A549 (cell line): ENCODE data around the gene EML2. TPM values are rescaled to one million over a fixed set of nuclear protein-coding genes. Genes with fewer than 3 reads are reported as not detected.

Source experiments
- ATAC-seq, 2 experiments: fragments of 200-7000 bp in 1 of 2; fragments of >200 bp in 1 of 2; cut with Nextera tagmentation in 1 of 2; cut with Tn5 transposase in 1 of 2; 3 replicates each; pipeline versions ENCODE4 v1.8.0 to v1.9.1; 2018 to 2020; ENCODE audit warnings: mild to moderate bottlenecking in 1 of 2, moderate library complexity in 1 of 2
- CTCF ChIA-PET: fragments of 300-600 bp; sonication (Branson Sonifier 250); formaldehyde crosslinking; extraction: SDS; loops from one replicate; lab custom pipeline; 2021; ENCODE audit warnings: antibody characterized with exemption, inconsistent platforms; lab: Yijun Ruan, JAX
- POLR2A ChIA-PET: fragments of 350-600 bp; formaldehyde crosslinking; extraction: SDS; loops from one replicate; lab custom pipeline; 2021; ENCODE audit warnings: antibody characterized with exemption, inconsistent platforms; lab: Yijun Ruan, JAX
- DNase-seq, 2 experiments: peaks; one replicate each; pipeline versions ENCODE4 v3.0.0 to v3.0.0-alpha.2; 2011 to 2016; ENCODE audit warnings: low read depth in 1 of 2, low spot score in 1 of 2
- FAIRE-seq: peaks from 2 replicates; lab custom pipeline; 2011; peaks lifted over from hg19 to GRCh38; lab: Jason Lieb, UNC
- H3K27ac ChIP-seq, 2 experiments: fragments of >200 bp; sonication (Bioruptor Twin); formaldehyde crosslinking; 3 replicates each; pipeline ENCODE4 v1.5.1; 2016 to 2017
- H3K4me1 ChIP-seq: fragments of >200 bp; sonication (Bioruptor Twin); formaldehyde crosslinking; 3 replicates; pipeline ENCODE4 v1.6.1; 2016
- H3K4me2 ChIP-seq: fragments of >200 bp; sonication (Bioruptor Twin); formaldehyde crosslinking; 3 replicates; pipeline ENCODE4 v1.6.1; 2016
- H3K4me3 ChIP-seq: fragments of >200 bp; sonication (Bioruptor Twin); formaldehyde crosslinking; 3 replicates; pipeline ENCODE4 v1.5.1; 2016
- H3K9me3 ChIP-seq: fragments of >200 bp; sonication (Bioruptor Twin); formaldehyde crosslinking; 3 replicates; pipeline ENCODE4 v1.6.1; 2016
- CBX8 ChIP-seq: fragments of 200-600 bp; sonication (generic); IDR thresholded peaks from 2 replicates; pipeline ENCODE4 v1.6.1; 2016
- CHD2 ChIP-seq: fragments of 150-350 bp; IDR thresholded peaks from 2 replicates; pipeline ENCODE4 v1.6.1; 2014; ENCODE audit warnings: low read length; ENCODE audit not compliant: partially characterized antibody
- CHD4 ChIP-seq: fragments of 200-600 bp; sonication (generic); IDR thresholded peaks from 2 replicates; pipeline ENCODE4 v1.6.1; 2016; ENCODE audit warnings: antibody characterized with exemption, mild to moderate bottlenecking, borderline replicate concordance
- ESRRA ChIP-seq: fragments of 150-350 bp; IDR thresholded peaks from 2 replicates; pipeline ENCODE4 v1.6.1; 2014; ENCODE audit warnings: mild to moderate bottlenecking, low read length, borderline replicate concordance
- HOXB5 ChIP-seq: fragments of 250-450 bp; sonication (Bioruptor Pico); IDR thresholded peaks from 2 replicates; pipeline ENCODE4 v1.5.0; 2020; ENCODE audit warnings: mild to moderate bottlenecking, moderate library complexity
- MAZ ChIP-seq: fragments of 150-350 bp; IDR thresholded peaks from 2 replicates; pipeline ENCODE4 v1.6.1; 2014; ENCODE audit warnings: antibody characterized with exemption, low read depth, low read length, borderline replicate concordance
- NPAS2 ChIP-seq: fragments of 250-450 bp; sonication (Bioruptor Pico); IDR thresholded peaks from 2 replicates; pipeline ENCODE4 v1.8.0; 2022; ENCODE audit warnings: mild to moderate bottlenecking, moderate library complexity, borderline replicate concordance
- POLR2A ChIP-seq: IDR thresholded peaks from 2 replicates; pipeline ENCODE4 v1.6.1; 2012; ENCODE audit warnings: mild to moderate bottlenecking, low read length
- RNF2 ChIP-seq: fragments of 200-600 bp; sonication (generic); IDR thresholded peaks from 2 replicates; pipeline ENCODE4 v1.6.1; 2016; ENCODE audit warnings: low read depth, mild to moderate bottlenecking, antibody characterized with exemption, moderate library complexity, borderline replicate concordance
- ZNF302 ChIP-seq: fragments of 250-450 bp; sonication (Bioruptor Pico); IDR thresholded peaks from 2 replicates; pipeline ENCODE4 v1.9.0; 2021; ENCODE audit warnings: inconsistent platforms, mild to moderate bottlenecking, moderate library complexity
- WGBS: methylation state at CpG from one replicate; pipeline ENCODE4 v1.1.6; 2017; ENCODE audit errors: missing lambda C conversion rate; 5-methylcytosine and 5-hydroxymethylcytosine counted together
- polyA plus RNA-seq, 4 experiments: library from polyadenylated mRNA; depleted of rRNA in 3 of 4; stranded (reverse); fragments of >200 nt; fragmentation: RNase III in 1 of 4; extraction: RNeasy Plus Mini Kit Qiagen cat#74134 plus additional on column Dnase treatment in 1 of 4; gene quantifications; 2 replicates in 3 of 4; 3 replicates in 1 of 4; pipeline ENCODE4 v1.2.3, GENCODE V29; 2011 to 2017
- TF ChIP-seq, protein P1 (sequence below): fragments of 250-450 bp; sonication (Bioruptor Pico); IDR thresholded peaks from 2 replicates; pipeline ENCODE4 v1.5.0; 2021; ENCODE audit warnings: mild to moderate bottlenecking, moderate library complexity, borderline replicate concordance
- TF ChIP-seq, protein P2 (sequence below): fragments of >200 bp; sonication (Bioruptor Twin); formaldehyde crosslinking; IDR thresholded peaks from 3 replicates; pipeline ENCODE4 v1.5.1; 2016
- TF ChIP-seq, protein P3 (sequence below): IDR thresholded peaks from 2 replicates; pipeline ENCODE4 v1.6.1; 2012
- TF ChIP-seq, protein P4 (sequence below): fragments of 450-650 bp; IDR thresholded peaks from 2 replicates; pipeline ENCODE4 v1.6.1; 2014; ENCODE audit warnings: antibody characterized with exemption
- TF ChIP-seq, protein P5 (sequence below): fragments of >200 bp; sonication (Bioruptor Twin); formaldehyde crosslinking; IDR thresholded peaks from 2 replicates; pipeline ENCODE4 v1.6.1; 2016

The EML2 gene
- polyA plus RNA-seq, 2 of the 4 experiments (the other 2 are of a cell fraction) = 22.7 to 25.9 TPM

DNA sequence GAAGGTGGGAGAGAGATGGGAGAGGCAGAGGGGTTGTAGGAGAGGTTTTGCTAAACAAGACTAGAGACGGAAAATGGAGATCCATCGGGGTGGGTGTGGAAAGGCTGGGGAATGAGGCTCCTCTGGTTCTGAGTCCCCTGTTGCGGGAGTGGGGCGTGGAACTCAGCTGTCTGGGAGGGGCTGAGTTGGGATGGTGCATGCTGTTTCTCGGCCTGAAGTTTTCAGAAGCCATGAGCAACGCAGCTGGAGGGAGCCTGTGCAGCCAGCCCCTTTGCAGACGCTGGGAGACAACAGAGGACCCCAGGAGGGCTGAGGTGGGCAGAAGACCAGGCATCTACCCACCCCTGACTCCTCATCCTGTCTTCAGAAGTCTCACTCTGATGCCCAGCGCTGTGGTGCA is 21.4 kb upstream of the EML2 start:
- 46% methylated on average over 8 of the region's 8 CpGs for WGBS
- DNase-seq = no peak

DNA sequence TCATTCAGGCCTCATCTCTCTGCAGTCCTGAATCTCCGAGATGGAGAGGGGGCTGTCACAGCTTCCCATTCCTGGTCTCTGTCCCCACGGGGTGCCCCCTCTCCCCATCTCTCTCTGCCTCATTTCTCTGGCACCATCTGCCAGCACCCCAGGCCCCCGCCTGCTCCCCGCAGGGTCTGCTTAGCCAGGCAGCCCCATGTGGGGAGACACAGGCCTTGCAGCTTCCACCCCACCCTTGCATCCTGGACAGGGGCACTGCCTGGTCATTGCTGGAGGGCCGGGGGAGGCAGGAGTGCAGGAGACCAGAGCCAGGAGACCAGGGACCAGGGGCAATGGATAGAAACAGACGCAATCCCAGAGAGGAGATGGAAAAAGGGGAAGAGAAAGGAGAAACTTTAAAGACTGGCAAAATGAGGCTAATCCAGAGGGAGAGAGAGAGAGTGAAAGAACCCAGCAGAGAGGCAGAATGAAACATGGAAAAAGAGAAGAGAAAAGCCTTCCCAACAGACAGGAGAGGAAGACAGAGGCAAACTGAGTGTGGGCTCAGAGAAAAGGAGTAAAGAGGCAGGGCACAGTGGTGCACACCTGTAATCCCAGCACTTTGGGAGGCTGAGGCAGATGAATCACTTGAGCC is 20.0 kb upstream of the EML2 start:
- ChIA-PET POLR2A (no interaction called here), CTCF (interaction anchor here (0.6 to 1.1 kb wide), 3 partner anchors 16 to 465 kb away, joined by 3 to 5 read pairs (median 5); no protein-coding TSS in a partner anchor)
- no peak overlapping the region for H3K27ac ChIP-seq
- no peak for DNase-seq
- no peak overlapping the region for H3K4me2 ChIP-seq
- TF ChIP-seq ZNF302 = no peak
- no peak for TF ChIP-seq CHD4
- TF ChIP-seq, protein P1, sequence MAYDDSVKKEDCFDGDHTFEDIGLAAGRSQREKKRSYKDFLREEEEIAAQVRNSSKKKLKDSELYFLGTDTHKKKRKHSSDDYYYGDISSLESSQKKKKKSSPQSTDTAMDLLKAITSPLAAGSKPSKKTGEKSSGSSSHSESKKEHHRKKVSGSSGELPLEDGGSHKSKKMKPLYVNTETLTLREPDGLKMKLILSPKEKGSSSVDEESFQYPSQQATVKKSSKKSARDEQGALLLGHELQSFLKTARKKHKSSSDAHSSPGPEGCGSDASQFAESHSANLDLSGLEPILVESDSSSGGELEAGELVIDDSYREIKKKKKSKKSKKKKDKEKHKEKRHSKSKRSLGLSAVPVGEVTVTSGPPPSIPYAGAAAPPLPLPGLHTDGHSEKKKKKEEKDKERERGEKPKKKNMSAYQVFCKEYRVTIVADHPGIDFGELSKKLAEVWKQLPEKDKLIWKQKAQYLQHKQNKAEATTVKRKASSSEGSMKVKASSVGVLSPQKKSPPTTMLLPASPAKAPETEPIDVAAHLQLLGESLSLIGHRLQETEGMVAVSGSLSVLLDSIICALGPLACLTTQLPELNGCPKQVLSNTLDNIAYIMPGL (CRISPR knock-in tag) = no peak
- TF ChIP-seq NPAS2 = no peak
- H3K4me1 ChIP-seq = no peaks in the 10 kb centered on the region
- no peaks in the 10 kb centered on the region for H3K9me3 ChIP-seq
- FAIRE-seq = no peak
- no peak overlapping the region for H3K4me3 ChIP-seq
- 56% methylated on average over 6 of the region's 6 CpGs for WGBS
- peak; percentile 45 to 60 for ATAC-seq

More for the DNA sequence above, 21.4 kb upstream of the EML2 start:
- TF ChIP-seq, protein P2, sequence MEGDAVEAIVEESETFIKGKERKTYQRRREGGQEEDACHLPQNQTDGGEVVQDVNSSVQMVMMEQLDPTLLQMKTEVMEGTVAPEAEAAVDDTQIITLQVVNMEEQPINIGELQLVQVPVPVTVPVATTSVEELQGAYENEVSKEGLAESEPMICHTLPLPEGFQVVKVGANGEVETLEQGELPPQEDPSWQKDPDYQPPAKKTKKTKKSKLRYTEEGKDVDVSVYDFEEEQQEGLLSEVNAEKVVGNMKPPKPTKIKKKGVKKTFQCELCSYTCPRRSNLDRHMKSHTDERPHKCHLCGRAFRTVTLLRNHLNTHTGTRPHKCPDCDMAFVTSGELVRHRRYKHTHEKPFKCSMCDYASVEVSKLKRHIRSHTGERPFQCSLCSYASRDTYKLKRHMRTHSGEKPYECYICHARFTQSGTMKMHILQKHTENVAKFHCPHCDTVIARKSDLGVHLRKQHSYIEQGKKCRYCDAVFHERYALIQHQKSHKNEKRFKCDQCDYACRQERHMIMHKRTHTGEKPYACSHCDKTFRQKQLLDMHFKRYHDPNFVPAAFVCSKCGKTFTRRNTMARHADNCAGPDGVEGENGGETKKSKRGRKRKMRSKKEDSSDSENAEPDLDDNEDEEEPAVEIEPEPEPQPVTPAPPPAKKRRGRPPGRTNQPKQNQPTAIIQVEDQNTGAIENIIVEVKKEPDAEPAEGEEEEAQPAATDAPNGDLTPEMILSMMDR = no peak
- TF ChIP-seq RNF2 = no peak
- no peak for TF ChIP-seq MAZ
- TF ChIP-seq NPAS2 = no peak
- TF ChIP-seq, protein P3, sequence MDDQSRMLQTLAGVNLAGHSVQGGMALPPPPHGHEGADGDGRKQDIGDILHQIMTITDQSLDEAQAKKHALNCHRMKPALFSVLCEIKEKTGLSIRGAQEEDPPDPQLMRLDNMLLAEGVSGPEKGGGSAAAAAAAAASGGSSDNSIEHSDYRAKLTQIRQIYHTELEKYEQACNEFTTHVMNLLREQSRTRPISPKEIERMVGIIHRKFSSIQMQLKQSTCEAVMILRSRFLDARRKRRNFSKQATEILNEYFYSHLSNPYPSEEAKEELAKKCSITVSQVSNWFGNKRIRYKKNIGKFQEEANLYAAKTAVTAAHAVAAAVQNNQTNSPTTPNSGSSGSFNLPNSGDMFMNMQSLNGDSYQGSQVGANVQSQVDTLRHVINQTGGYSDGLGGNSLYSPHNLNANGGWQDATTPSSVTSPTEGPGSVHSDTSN = no peak
- TF ChIP-seq CBX8 = no peak
- TF ChIP-seq CHD2 = no peak
- TF ChIP-seq, protein P4, sequence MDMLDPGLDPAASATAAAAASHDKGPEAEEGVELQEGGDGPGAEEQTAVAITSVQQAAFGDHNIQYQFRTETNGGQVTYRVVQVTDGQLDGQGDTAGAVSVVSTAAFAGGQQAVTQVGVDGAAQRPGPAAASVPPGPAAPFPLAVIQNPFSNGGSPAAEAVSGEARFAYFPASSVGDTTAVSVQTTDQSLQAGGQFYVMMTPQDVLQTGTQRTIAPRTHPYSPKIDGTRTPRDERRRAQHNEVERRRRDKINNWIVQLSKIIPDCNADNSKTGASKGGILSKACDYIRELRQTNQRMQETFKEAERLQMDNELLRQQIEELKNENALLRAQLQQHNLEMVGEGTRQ = no peak
- TF ChIP-seq ESRRA = no peak
- TF ChIP-seq POLR2A = no peak
- H3K27ac ChIP-seq = no peak overlapping the region
- H3K4me2 ChIP-seq = no peak overlapping the region
- ChIA-PET CTCF (interaction anchor here (0.7 to 2.5 kb wide), 8 partner anchors 10 to 349 kb away, joined by 3 to 14 read pairs (median 4); no protein-coding TSS in a partner anchor), POLR2A (no interaction called here)
- ATAC-seq (peak; percentile 39 to 48; a peak in 4 of 6 replicates), FAIRE-seq (no peak)
- no peaks in the 10 kb centered on the region for H3K4me1 ChIP-seq
- H3K4me3 ChIP-seq = no peak overlapping the region
- H3K9me3 ChIP-seq = no peaks in the 10 kb centered on the region

DNA sequence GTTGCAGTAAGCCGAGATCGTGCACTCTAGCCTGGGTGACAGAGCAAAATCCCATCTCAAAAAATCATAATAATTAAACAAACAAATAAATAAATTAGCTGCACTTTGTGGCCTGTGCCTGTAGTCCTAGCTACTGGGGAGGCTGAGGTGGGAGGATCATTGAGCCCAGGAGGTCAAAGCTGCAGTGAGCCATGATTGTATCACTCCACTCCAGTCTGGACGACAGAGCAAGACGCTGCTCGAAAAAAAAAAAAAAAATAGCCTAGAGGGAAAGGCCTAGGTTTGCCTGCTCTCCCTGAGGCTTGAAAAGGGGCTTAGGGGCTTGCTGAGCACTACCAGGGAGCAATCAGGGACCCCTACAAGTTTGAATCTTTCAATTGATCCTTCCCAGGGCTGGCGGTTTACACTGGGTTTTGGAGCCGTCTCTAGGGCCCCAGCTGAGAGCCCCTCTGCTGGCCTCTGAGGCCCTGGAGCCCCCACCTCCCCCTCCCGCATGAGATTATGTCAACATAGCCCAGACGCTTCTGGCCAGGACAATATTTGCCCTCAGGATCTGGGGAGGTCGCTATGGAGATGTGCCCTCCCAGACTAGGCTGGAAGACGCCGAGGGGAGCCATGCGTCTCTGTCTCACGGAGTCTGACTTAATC is 18.4 kb upstream of the EML2 start:
- TF ChIP-seq, protein P5, sequence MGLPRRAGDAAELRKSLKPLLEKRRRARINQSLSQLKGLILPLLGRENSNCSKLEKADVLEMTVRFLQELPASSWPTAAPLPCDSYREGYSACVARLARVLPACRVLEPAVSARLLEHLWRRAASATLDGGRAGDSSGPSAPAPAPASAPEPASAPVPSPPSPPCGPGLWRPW = no peak
- no peak for TF ChIP-seq HOXB5 (CRISPR knock-in tag)
- no peak overlapping the region for H3K4me2 ChIP-seq
- H3K4me3 ChIP-seq = no peak overlapping the region
- FAIRE-seq (no peak), ATAC-seq (peak; percentile 8 to 33; a peak in 3 of 6 replicates), DNase-seq (no peak)
- WGBS = 56% methylated on average over 14 of the region's 14 CpGs
- POLR2A ChIA-PET = no interaction called here
- H3K4me1 ChIP-seq = no peaks in the 10 kb centered on the region
- no peaks in the 10 kb centered on the region for H3K9me3 ChIP-seq
- H3K27ac ChIP-seq = no peak overlapping the region
- CTCF ChIA-PET = interaction anchor here (0.6 to 2.8 kb wide), 6 partner anchors 9 to 49 kb away, joined by 3 to 14 read pairs (median 6); partner anchors contain the start of genes EML2 and GIPR
